ENCODE data around the gene SMPDL3B.
A peak's percentile ranks its signal among the peaks of the same experiment; 100 is the strongest.

SMPDL3B gene, protein sequence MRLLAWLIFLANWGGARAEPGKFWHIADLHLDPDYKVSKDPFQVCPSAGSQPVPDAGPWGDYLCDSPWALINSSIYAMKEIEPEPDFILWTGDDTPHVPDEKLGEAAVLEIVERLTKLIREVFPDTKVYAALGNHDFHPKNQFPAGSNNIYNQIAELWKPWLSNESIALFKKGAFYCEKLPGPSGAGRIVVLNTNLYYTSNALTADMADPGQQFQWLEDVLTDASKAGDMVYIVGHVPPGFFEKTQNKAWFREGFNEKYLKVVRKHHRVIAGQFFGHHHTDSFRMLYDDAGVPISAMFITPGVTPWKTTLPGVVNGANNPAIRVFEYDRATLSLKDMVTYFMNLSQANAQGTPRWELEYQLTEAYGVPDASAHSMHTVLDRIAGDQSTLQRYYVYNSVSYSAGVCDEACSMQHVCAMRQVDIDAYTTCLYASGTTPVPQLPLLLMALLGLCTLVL

DNA sequence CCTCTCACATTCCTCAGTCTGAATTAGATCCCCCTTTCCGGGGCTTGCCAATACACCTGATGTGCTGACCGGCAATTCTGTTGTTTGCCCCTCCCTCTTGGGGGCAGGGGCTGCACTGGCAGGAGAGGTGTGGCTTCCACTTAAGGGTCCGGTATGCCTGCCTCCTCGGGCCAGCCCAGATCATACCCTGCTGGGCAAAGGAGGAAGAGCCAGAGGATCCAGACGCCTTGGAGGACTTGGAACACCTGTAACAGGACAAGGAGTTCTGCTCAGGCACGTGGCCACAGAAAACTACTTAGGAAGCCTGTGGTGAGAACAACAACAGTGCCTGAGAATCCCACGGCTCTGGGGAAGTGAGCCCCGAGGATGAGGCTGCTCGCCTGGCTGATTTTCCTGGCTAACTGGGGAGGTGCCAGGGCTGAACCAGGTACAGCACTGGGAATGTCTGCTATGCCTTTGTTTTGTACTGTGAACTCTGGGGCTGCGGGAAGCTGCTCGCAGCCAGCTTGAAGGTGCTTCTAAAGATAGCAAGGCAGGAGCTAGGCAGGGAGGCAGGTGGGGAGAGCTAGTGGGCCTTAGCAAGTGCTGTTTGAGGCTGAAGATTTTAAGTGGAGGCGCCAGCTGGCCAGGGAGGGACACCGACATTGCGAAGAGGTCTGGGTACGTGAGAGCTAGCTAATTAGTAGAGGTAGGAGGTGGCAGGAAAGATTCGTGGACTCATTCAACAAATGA, at the start of gene SMPDL3B:
TSS of gene SMPDL3B (plus strand) at position 183 of the 732 bp plus-strand sequence. CDS start at position 367, 184 bp downstream.
- TF ChIP-seq, protein P1, sequence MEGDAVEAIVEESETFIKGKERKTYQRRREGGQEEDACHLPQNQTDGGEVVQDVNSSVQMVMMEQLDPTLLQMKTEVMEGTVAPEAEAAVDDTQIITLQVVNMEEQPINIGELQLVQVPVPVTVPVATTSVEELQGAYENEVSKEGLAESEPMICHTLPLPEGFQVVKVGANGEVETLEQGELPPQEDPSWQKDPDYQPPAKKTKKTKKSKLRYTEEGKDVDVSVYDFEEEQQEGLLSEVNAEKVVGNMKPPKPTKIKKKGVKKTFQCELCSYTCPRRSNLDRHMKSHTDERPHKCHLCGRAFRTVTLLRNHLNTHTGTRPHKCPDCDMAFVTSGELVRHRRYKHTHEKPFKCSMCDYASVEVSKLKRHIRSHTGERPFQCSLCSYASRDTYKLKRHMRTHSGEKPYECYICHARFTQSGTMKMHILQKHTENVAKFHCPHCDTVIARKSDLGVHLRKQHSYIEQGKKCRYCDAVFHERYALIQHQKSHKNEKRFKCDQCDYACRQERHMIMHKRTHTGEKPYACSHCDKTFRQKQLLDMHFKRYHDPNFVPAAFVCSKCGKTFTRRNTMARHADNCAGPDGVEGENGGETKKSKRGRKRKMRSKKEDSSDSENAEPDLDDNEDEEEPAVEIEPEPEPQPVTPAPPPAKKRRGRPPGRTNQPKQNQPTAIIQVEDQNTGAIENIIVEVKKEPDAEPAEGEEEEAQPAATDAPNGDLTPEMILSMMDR (IDR thresholded peaks at IDR 0.05; ENCODE audit: insufficient read depth, low read depth, low read length, missing control alignments), result no peak
- no peak for DNase-seq (ENCODE audit: low read depth)
- peak within 1 kb of the TSS; percentile 24 for H3K4me3 ChIP-seq (ENCODE audit: low read depth, low read length)

DNA sequence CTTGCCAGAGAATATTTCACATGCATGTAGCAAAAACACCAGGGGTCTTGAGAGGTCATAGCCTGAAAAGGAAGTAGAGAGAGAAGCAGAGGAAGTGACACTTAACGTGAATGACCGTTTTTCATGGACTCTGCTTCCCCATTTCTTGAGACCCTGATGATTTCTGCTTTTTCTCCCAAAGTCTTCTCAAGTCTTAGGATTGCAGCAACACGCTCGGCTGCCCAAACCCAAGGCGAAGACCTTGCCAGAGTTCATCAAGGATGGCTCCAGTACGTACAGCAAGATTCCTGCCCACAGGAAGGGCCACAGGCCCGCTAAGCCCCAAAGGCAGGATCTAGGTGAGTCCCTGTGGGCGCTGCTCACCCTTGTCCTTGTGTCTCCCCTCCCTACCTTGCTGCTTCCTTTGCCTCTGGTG, 49.7 kb upstream of the SMPDL3B start:
- peak overlapping the region; percentile 49; the same call in 1 of the 2 replicates for H3K4me3 ChIP-seq (ENCODE audit: low read depth, low read length)
- DNase-seq (ENCODE audit: low read depth), result no peak
- TF ChIP-seq, protein P1 (IDR thresholded peaks at IDR 0.05; ENCODE audit: insufficient read depth, low read depth, low read length, missing control alignments), result no peak

DNA sequence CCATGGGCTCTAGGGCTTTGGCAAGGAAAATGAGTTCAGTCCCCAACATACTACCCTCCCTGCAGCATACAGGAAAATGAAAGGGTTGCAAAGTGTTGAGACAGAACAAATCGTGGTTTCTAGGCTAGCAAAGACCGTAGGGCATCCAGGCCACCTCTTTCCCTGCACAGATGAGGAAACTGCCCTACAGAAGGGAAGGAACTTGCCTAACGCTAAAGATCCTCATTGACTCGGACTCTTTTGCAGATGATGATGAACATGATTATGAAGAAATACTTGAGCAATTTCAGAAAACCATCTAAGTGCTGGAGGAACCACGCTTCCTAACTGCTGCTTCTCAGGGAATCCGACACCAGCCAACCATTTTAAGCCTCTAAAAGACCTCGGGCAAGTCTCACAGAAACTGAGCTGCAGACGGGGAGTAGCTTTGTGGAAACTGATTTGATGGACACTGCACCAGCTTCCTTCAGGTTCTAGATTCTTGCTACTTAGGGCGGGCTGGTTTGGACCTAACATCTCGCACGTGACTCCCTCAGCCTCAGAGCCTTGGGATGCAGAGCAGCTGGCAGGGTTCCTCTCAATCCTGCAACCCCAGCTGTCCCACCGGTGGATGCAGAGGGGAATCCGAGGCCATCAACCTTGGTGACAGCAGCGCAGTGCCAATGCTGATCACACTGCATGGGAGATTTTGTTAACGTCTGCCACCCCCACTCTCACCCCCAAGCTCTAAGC, 49.0 kb upstream of the SMPDL3B start:
- TF ChIP-seq, protein P1 (IDR thresholded peaks at IDR 0.05; ENCODE audit: insufficient read depth, low read depth, low read length, missing control alignments), result no peak
- H3K4me3 ChIP-seq (ENCODE audit: low read depth, low read length), result no peak overlapping the region; the same call in 1 of the 2 replicates
- no peak for DNase-seq (ENCODE audit: low read depth)

DNA sequence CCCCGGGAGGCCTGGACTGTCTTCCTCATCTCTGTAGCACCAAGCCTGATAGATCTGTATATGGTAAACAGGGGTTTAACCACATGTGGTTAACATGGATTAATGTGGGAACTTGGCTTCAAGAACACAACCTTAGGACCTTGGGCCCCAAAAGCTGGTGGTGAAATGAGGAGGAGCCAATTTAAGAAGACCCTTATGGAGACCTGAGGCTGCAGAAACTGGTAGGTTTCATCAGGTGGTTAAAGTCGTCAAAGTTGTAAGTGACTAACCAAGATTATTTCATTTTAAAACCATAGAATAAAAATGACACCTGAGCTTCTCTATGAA, 48.5 kb upstream of the SMPDL3B start:
- peak overlapping the region; percentile 2; the same call in 1 of the 2 replicates for H3K4me3 ChIP-seq (ENCODE audit: low read depth, low read length)
- TF ChIP-seq, protein P1 (IDR thresholded peaks at IDR 0.05; ENCODE audit: insufficient read depth, low read depth, low read length, missing control alignments), result no peak
- peak; percentile 21 for DNase-seq (ENCODE audit: low read depth)

DNA sequence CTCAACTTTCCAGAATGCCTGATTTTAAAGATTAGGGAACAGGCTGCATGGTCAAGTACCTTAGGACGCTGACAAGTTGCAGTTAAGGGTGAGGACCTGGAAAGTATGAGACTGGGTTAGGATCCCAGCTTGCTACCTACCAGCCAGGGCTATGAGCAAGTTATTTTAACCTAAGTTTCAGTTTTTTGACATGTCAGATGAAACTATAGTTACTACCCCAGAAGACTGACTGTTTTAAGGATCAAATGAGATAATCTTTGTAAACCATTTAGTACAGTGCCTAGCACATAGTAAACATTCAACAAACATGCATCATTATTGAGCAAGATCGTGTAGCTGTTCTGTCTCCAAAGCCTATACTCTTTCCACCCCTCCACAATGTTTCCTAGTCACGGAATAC, 48.1 kb upstream of the SMPDL3B start:
- no peak for DNase-seq (ENCODE audit: low read depth)
- H3K4me3 ChIP-seq (ENCODE audit: low read depth, low read length), result peak overlapping the region; percentile 2; the same call in 1 of the 2 replicates
- TF ChIP-seq, protein P1 (IDR thresholded peaks at IDR 0.05; ENCODE audit: insufficient read depth, low read depth, low read length, missing control alignments), result no peak

DNA sequence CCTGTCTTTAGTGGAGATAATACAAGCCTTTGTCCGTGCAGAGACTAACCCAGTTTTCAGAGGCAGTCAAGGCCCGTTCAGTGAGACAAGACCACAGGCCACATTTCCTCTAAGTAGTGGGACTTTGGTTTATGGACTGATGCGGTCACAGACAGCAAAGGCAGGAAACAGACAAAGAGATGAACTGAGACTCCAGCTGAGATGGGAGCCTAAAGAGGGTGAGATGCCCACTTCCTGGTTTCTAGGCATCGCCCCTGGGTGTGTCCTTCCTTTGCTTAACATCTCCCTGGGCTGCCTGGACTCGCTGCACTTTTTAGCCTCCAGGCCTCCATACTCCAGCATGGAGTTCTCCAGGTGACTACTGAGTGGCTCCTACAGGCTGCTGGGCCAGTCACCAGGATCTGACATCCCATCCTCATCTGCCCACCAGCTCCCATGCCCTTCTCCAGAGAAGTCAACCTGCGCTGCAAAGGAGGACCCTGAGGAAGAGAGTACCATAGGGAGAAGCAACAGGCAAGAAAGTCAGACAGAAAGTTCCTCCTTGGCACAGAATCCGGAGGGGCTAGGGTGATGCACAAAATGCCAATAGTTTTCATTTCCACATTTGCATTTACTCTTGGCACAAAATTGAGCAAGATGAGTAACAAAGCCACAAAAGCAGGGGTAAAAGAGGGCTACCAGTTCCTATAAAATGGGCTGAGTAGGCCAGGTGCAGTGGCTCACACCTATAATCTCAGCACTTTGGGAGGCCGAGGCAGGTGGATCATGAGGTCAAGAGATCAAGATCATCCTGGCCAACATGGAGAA, 47.4 kb upstream of the SMPDL3B start:
- no peak overlapping the region for H3K4me3 ChIP-seq (ENCODE audit: low read depth, low read length)
- peak; percentile 90 for DNase-seq (ENCODE audit: low read depth)

More for the DNA sequence above, 47.4 kb upstream of the SMPDL3B start:
- TF ChIP-seq, protein P1 (IDR thresholded peaks at IDR 0.05; ENCODE audit: insufficient read depth, low read depth, low read length, missing control alignments), result no peak

Measured in GM12865 (cell line).